ENCODE measurements around the gene ZNF263. TPM values are rescaled to one million over a fixed set of nuclear protein-coding genes. Genes with fewer than 3 reads are reported as not detected.

ZNF263 gene
- polyA plus RNA-seq, 1 donor (not counting 4 experiments of a cell fraction or from before 2014, with no cell fraction given) = 13.9 TPM

DNA sequence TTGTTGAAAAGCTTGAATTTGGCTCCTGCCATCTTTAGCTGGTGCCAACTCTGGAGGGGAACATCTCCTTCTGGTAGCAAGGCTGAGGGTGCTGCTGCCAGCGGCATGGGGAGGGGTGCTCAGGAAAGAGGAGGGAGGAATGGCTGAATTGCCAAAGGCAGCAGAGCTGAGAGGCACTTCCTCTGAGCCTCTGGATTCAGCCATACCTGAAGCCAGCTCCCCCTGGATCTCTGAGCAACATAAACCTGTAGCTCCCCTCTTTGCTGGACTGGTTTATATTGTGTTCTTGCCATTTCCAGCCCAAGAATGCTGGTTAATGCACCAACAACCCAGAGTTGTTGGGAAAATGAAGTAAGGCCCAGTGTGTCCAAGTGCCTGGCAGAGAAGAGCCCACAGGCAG, 34.3 kb upstream of the ZNF263 start:
- no peak for FAIRE-seq
- Histone ChIP-seq H3K36me3 (ENCODE audit: control insufficient read depth in 2 of 2, extremely low read depth in 1 of 2, insufficient read depth in 2 of 2, low read length in 2 of 2) (no peaks in the 10 kb centered on the region), H3K79me2 (ENCODE audit: control insufficient read depth, insufficient read depth, low read length) (no peaks in the 10 kb centered on the region), H3K9me3 (ENCODE audit: control insufficient read depth, low read depth, low read length) (no peaks in the 10 kb centered on the region), H3K4me3 (ENCODE audit: control insufficient read depth in 2 of 3, extremely low read depth in 1 of 3, insufficient read depth in 2 of 3, low read depth in 1 of 3, low read length in 3 of 3) (no peak overlapping the region), H3K27ac (ENCODE audit: control insufficient read depth, insufficient read depth, low read length) (no peak overlapping the region), H3K9me1 (ENCODE audit: control insufficient read depth, extremely low read depth, insufficient read depth, low read length) (no peaks in the 10 kb centered on the region), H3K4me2 (ENCODE audit: control insufficient read depth, extremely low read depth, insufficient read depth, low read depth, low read length) (no peak overlapping the region), H4K20me1 (ENCODE audit: control insufficient read depth, extremely low read depth, insufficient read depth, low read length) (no peaks in the 10 kb centered on the region), H3K4me1 (ENCODE audit: control insufficient read depth, extremely low read depth, insufficient read depth, low read length) (no peaks in the 10 kb centered on the region), H3K9ac (ENCODE audit: control insufficient read depth, extremely low read depth, insufficient read depth, low read length) (no peak overlapping the region), H2AFZ (ENCODE audit: control insufficient read depth, low read length) (no peak overlapping the region), H3K27me3 (ENCODE audit: control insufficient read depth, extremely low read depth, insufficient read depth, low read length) (no peaks in the 10 kb centered on the region)
- dilution Hi-C loops (cut with MboI; ENCODE audit: extremely low pct_ligation_motif_present, low sequenced_read_pairs) = no loop called here
- no peak for DNase-seq (ENCODE audit: low read depth, low spot score)
- TF ChIP-seq EZH2 (IDR thresholded peaks at IDR 0.05; ENCODE audit: low read length) = no peak
- TF ChIP-seq, protein P1, sequence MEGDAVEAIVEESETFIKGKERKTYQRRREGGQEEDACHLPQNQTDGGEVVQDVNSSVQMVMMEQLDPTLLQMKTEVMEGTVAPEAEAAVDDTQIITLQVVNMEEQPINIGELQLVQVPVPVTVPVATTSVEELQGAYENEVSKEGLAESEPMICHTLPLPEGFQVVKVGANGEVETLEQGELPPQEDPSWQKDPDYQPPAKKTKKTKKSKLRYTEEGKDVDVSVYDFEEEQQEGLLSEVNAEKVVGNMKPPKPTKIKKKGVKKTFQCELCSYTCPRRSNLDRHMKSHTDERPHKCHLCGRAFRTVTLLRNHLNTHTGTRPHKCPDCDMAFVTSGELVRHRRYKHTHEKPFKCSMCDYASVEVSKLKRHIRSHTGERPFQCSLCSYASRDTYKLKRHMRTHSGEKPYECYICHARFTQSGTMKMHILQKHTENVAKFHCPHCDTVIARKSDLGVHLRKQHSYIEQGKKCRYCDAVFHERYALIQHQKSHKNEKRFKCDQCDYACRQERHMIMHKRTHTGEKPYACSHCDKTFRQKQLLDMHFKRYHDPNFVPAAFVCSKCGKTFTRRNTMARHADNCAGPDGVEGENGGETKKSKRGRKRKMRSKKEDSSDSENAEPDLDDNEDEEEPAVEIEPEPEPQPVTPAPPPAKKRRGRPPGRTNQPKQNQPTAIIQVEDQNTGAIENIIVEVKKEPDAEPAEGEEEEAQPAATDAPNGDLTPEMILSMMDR (optimal IDR thresholded peaks at IDR 0.05 in 1 of 3, IDR thresholded peaks at IDR 0.05 in 1 of 3, conservative IDR thresholded peaks at IDR 0.05 in 1 of 3; ENCODE audit: extremely low read depth in 1 of 3, insufficient read depth in 2 of 3, low read length in 3 of 3) = no peak

DNA sequence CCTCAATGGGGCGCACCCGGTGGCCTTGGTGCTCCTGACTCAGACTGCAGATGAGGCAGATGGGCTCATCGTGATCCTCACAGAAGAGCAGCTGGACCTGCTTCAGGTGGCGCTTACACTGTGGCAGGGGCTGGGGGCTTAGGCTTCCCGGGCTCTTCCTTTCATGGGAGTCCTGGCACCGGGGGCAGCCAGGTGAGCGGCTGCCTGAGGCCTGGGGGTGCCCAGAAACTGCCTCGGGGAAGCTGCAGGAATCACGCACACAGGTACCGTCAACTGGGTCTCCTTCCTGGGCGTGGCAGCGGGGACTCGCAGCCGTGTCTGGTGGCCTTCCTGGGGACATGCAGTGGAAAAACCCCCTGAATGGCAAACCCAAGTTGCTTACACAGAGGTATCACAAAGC, 33.8 kb upstream of the ZNF263 start:
- Histone ChIP-seq H3K4me2 (ENCODE audit: control insufficient read depth, extremely low read depth, insufficient read depth, low read depth, low read length) (no peak overlapping the region), H3K4me3 (ENCODE audit: control insufficient read depth in 2 of 3, extremely low read depth in 1 of 3, insufficient read depth in 2 of 3, low read depth in 1 of 3, low read length in 3 of 3) (no peak overlapping the region), H3K4me1 (ENCODE audit: control insufficient read depth, extremely low read depth, insufficient read depth, low read length) (no peaks in the 10 kb centered on the region), H4K20me1 (ENCODE audit: control insufficient read depth, extremely low read depth, insufficient read depth, low read length) (no peaks in the 10 kb centered on the region), H3K27me3 (ENCODE audit: control insufficient read depth, extremely low read depth, insufficient read depth, low read length) (no peaks in the 10 kb centered on the region), H3K9ac (ENCODE audit: control insufficient read depth, extremely low read depth, insufficient read depth, low read length) (no peak overlapping the region), H2AFZ (ENCODE audit: control insufficient read depth, low read length) (no peak overlapping the region), H3K9me3 (ENCODE audit: control insufficient read depth, low read depth, low read length) (no peaks in the 10 kb centered on the region), H3K9me1 (ENCODE audit: control insufficient read depth, extremely low read depth, insufficient read depth, low read length) (no peaks in the 10 kb centered on the region), H3K79me2 (ENCODE audit: control insufficient read depth, insufficient read depth, low read length) (no peaks in the 10 kb centered on the region), H3K36me3 (ENCODE audit: control insufficient read depth in 2 of 2, extremely low read depth in 1 of 2, insufficient read depth in 2 of 2, low read length in 2 of 2) (no peaks in the 10 kb centered on the region), H3K27ac (ENCODE audit: control insufficient read depth, insufficient read depth, low read length) (no peak overlapping the region)
- DNase-seq (ENCODE audit: low read depth, low spot score) (no peak), FAIRE-seq (no peak)
- dilution Hi-C loops (cut with MboI; ENCODE audit: extremely low pct_ligation_motif_present, low sequenced_read_pairs) = no loop called here
- TF ChIP-seq, protein P1 (optimal IDR thresholded peaks at IDR 0.05 in 1 of 3, IDR thresholded peaks at IDR 0.05 in 1 of 3, conservative IDR thresholded peaks at IDR 0.05 in 1 of 3; ENCODE audit: extremely low read depth in 1 of 3, insufficient read depth in 2 of 3, low read length in 3 of 3) = no peak
